Measurements from ENCODE around the gene USP38. TPM values are rescaled to one million over a fixed set of nuclear protein-coding genes. Genes with fewer than 3 reads are reported as not detected.
"Not testable (repeated sequence)": the region's sequence is repeated elsewhere in the genome, so short reads cannot be mapped to it uniquely, and the experiment has no call there.

USP38 gene
- total RNA-seq, 1 experiment from 2014 or later, result 12.6 TPM

DNA sequence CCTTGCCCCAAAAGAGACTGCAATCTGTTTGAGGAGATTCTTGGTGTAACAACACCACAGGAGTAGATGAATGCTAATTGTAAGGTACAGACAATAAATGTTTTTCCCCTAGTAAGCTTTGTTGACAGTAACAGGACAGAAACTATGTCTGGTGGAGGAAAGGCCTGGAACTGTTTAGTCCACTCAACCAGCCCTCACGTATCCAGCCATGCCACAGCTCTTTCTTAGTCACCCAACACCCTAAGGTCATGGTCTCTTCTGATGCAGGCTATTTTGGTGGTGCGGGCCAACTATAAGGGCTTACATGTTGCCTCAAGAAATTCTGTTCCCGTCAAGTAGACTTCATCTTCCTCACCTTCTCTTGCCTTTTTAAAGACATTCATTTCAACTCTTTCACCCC, 76.0 kb downstream of the USP38 start:
- DNase-seq (ENCODE audit: extremely low read depth, low read depth), result no peak

- no peak for DNase-seq (ENCODE audit: extremely low read depth, low read depth)
Observed at GRCh38 chr4:143262838-143263237, 78.1 kb downstream of the USP38 start.

GRCh38 chr4:143267690-143268089, 83.0 kb downstream of the USP38 start:
- not testable (repeated sequence) for DNase-seq (ENCODE audit: extremely low read depth, low read depth)

DNA sequence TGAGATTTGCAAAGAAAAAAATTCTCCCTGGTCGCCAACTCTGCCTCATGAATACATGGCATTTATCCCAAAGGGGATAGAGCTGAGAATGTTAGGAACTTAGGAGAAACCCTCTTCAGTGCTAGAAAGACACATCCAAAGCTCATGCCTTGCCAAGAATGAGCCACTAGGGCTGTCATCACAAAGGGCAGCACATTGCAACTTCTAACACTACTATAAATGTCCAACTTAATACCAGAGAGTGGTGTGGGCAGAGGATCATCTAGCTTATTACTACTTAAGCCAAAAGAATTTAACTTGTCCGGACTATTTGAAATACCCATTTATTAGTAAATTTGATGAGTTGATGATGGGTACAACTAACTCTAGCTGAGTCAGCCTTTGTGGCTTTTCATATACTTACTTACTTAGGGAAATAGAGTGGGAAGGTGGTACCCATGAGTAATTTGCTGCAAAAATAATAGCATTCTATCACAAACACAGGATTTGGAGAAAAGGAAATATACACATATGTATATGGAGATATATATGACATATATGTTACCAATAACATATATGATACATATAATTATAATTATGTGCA, 85.6 kb downstream of the USP38 start:
- DNase-seq (ENCODE audit: extremely low read depth, low read depth), result no peak

Other genes starting within 250 kb of the USP38 start
- gene GAB1, start 152.0 kb downstream of the USP38 start, total RNA-seq (2014; rRNA removed; shearing (Covaris generic)), result 3.6 and 4.0 TPM in 2 replicates